Stimulated activated CD8-positive, alpha-beta memory T cell treated with anti-CD3 and anti-CD28 coated beads, Interleukin-4, amount 100 ng/mL, for 1 hour (primary cell): Measurements from ENCODE around the gene RABGEF1.
"Not testable (repeated sequence)": the region's sequence is repeated elsewhere in the genome, so short reads cannot be mapped to it uniquely, and the experiment has no call there.

Experiments
- DNase-seq, 2 donors: peaks; one replicate each; pipeline ENCODE4 v3.0.0-alpha.2; 2020; ENCODE audit warnings: low read depth in 2 of 2, low spot score in 1 of 2

RABGEF1 gene

DNA sequence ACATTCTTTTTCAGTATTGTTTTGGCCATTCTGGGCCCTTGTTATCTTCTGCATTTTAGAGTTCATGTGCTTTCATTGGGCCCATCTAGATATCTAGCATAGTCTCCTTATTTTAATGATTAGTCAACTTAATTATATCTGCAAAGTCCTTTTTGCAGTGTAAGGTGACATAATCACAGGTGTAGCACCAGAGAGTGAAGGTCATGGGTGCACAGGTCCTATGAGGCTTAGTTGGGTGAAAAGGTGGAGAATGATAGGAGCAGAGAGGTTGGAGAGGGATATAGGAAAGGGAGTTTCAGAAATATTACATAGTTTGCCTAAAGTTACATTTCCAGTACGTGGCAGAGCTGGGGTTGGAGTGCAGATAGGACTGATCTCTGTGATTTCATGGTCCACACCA is 24.4 kb downstream of the RABGEF1 start:
- DNase-seq = not testable (repeated sequence)

DNA sequence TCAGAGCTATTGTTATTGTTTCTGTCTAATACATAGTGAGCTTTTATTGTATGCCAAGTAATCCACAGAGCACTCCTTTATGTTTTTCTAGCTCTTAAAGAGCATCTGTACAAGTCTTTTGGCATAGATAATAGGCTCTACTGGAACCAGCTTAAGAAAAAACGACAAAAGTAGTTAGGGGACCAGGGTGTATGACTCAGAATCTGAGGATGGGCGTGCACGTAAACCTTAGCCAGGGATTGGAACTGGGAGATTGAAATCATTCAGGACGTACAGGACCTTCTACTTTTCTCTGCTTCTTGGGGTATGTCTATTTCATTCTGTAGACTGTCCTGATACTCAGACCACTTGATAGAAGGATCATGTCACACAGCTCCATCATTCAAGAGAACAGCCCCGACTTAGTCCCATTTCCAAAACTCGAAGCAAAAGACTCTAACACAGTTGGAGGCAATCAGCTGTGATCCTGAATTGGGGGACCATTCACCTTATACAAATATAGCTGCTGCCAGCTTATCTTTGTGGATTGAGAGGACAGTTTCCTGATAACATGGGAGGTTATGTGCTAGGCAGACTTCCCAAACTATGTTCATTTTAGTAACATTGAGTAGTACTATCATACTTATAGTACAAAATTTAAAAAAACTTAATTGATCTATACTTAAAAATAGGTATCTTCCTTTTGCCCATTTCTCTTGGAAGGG is 24.9 kb downstream of the RABGEF1 start:
- DNase-seq = not testable (repeated sequence)

DNA sequence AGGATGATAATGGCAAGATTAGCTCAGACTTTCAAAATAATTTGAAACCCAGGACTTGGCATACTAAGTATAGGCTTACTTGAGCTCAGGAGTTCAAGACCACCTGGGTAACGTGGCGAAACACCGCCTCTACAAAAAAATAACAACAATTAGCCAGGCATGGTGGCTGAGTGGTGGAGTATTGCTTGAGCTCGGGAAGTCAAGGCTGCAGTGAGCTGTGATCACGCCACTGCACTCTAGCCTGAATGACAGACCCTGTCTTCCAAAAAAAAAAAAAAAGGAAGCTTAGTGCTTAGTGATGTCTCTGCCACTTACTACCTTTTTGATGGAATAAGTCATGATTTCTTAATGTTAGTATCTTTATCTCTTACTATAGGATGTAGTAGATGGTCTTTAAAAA is 25.5 kb downstream of the RABGEF1 start:
- DNase-seq = no peak

DNA sequence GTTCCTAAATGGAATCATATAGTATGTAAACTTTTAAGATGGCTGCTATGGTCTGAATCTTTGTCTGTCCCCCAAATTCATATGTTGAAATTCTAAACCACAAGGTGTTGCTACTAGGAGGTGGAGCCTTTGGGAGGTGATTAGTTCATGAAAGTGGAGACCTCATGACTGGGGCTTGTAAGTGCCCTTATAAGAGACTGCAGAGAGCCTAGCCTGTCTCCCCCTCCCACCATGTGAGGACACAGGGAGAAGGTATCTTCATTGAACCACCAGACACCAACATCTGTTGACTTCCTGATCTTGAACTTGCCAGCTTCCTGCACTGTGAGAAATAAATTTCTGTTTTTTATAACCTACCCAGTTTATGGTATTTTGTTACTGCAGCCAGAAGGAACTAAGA is 27.0 kb downstream of the RABGEF1 start:
- DNase-seq = not testable (repeated sequence)

DNA sequence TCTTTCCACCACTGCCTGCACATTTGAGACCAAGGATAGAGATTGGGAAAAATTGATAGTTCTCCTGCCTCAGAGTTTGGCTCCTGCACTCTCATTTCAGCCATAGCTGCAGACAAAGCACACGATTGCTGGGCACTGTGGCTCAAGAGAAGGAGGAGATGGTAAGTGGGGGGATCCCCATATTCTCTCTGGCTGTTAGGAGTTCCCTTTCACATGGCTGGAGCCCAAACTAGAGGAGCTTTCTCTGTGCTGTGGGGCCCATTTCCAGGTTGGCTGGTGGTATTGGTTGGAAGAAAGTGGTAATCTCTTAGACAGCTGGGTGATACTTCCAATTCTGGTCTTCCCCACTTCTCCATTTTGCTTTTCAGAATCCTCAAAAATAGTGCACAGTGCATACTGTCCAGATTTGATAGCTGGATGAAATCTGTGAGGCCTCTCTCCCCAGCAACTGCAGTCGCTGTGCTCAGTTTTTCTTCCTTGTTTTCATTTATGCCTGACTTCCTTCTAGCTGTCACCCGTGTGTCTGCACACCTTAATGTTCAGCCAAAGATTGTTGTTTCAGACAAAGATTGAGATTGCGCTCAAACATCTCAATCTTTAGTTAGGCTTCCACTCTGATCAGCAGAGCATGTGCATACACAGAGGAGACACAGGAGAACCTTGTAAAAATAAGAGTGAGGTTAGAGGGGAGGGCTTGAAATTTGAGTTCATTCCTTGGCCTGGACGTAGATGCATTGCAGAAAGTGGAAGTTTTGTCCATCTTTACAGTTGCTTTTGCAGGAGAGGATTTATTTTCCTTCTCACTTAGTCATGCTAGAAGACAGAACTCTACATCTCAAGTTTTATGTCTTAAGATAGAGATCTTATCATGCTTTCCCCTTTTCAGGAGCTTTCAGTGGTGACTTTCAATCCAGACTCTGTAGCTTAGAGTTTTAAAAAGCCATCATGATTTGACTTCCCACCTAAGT is 28.6 kb downstream of the RABGEF1 start:
- DNase-seq = no peak

DNA sequence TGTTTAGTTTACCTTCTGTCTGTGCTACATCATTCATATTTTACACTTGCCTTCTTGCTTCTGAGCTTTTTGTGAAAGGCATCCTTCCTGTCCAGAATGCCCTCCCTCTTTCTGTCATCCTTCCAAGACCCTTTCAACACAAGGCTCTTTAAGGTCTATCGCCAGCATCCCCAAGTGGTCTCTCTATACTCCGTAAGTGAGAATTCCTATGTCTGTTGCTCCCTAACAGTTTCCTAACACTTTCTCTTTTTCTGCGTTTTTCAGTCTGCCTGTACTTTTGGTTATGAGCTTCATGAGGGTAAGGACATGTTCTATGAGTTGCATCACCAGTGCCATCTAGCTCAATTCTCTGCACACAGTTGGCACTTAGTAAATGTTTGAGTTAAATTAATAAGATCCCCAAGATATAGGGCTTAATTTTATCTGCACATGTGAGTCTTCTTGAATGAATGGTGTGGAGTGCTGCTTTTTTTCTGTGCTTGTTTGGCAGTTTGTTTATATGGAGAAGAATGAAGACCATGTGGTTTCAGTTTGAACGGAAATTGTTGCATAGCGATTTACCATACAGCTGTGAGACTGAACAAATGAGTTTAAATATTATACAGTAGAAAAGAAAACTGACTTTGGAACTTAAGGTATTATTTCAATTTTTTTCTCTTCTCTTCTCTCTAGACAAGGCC is 29.4 kb downstream of the RABGEF1 start:
- DNase-seq = no peak

DNA sequence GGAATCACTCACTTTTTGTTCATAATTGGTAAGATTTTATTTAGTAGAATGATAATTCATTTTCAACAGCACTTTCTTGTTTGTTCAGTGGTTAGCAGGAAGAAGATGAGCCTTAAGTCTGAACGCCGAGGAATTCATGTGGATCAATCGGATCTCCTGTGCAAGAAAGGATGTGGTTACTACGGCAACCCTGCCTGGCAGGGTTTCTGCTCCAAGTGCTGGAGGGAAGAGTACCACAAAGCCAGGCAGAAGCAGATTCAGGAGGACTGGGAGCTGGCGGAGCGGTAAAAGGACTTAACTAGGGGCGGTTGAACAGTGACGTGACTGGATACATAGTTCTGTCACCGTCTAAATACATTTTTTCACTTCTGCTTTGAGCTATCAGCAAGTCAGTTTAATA is 31.3 kb downstream of the RABGEF1 start:
- DNase-seq = no peak

DNA sequence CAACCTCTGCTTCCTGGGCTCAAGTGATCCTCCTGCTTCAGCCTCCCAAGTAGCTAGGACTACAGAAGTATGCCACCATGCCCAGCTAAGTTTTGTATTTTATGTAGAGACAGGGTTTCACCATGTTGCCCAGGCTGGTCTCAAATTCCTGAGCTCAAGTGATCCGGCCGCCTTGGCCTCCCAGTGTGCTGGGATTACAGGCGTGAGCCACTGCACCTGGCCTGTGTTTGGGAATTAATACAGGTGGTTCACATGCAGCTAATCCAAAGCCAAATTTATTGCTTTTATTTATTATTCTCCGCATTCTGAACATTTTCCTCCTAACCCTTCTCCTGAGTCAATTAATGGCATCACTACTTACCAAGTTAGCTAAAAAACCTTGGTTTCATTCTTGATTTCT is 33.2 kb downstream of the RABGEF1 start:
- not testable (repeated sequence) for DNase-seq

DNA sequence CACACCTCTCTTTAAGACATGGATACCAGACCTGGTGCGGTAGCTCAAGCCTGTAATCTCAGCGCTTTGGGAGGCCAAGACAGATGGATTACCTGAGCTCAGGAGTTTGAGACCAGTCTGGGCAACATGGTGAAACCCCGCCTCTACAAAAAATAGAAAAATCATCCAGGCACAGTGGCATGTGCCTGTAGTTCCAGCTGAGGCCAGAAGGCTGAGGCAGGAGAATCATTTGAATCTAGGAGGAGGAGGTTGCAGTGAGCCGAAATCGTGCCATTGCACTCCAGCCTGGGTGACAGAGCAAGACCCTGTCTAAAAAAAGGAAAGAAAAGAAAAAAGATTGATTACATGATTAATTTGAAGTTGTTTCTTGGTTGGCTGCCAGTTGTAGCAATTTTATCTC is 35.9 kb downstream of the RABGEF1 start:
- DNase-seq = not testable (repeated sequence)

DNA sequence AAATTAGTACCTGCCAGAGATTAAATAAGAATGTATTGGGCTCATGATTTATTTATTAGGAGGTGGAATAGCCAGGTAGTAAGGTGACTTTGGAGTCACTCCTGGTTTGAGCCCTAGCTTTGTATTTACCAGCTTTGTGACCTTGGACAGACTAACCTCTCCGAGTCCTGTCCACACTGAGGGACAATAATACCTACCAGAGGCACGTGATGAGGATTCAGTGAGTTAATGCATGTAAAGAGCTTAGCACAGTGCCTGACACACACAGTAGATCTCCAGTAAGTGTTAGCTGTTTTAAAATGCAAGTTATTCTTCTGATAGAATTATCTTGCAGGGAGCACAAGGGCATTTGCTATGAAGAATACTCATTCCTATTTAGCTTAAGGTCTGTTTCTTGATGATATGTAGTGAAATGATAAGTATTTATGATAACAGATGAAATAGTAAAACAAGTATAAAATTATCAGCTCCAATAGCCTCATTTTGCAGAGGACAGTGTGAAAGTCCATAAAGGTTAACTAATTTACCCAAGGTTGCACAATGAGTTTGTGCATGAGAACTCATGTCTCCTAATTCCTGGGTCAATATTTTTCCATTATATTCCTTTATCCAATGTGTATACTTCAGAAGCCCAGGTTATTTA is 36.4 kb downstream of the RABGEF1 start:
- DNase-seq = no peak

DNA sequence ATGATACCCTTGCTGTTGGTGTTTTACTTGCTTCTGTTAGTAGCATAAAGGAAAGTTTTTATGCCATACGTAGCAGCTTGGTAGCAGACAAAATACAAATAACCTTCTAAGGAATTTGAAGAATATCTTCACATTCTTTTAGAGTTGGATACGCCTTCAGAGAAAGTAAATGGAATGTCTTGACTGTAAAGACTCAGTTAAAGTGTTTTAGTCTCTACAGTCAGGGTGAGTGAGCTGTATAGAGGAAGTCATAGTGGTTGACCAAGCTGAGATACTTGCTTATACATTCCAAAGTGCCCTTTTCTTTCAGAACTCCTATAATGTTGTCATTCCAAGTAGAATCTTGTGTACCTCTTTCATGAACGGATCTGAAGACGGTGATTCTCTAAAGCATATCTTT is 37.7 kb downstream of the RABGEF1 start:
- DNase-seq = no peak

DNA sequence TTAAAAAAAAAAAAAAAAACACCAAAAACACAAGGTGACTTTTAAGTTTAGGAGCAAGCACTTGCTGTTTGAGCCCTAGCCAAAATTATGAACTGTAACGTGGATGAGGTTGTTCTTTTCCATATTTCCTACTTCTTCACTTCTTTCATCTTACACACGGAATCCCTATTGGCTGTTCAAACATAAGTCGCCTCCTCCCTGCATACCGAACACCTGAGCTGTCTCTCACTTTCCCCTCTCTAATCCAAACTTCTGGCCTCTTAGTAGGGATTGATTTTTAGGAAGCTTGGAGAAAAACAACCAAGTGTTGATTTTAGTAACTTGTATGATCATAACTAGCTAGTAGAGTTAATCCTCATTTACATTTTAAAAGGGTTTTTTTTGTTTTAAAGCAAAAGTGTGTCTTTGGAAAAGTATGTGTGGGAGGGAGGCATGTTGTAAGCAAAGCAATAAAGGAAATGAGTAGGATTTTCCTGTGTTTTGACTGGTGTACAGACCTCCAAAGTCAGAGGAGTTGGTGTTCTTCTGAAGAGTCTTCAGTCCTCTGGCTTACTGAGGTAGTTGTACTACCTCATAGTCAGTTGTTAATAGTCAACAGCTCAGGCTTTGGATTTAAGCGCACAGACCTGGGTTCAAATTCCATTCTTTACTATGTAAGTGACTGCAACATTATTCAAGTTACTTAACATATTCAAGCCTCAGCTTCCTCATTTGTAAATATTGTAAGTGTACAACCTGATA is 39.3 kb downstream of the RABGEF1 start:
- no peak for DNase-seq

DNA sequence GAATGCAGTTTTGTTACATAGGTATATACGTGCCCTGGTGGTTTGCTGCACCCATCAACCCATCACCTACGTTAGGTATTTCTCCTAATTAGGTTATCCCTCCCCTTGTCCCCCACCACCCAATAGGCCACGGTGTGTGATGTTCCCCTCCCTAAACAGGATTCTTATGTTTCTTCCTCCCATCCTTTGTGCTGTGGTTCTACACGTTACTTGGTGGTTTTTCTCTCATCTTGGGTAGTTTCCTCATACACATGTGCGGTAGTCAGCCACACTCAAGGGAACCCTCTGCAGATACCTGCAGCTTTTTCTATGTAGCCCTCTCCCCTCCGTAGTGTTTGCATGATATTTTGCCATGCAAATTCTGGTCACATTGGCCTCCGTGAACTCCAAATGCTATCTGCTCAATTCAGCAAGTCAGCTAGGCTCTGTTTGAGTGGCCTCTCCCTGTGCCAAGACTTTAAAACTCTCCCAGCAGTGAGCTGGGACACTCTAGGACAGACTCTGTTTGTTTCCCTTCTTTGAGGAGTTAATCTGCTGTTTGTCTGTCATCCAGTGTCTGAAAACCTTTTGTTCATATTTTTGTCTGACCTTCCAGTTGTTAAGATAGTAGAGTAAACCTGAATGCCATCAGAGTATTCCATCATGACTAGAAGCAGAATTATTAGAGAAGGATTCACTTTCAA is 41.0 kb downstream of the RABGEF1 start:
- DNase-seq = no peak

DNA sequence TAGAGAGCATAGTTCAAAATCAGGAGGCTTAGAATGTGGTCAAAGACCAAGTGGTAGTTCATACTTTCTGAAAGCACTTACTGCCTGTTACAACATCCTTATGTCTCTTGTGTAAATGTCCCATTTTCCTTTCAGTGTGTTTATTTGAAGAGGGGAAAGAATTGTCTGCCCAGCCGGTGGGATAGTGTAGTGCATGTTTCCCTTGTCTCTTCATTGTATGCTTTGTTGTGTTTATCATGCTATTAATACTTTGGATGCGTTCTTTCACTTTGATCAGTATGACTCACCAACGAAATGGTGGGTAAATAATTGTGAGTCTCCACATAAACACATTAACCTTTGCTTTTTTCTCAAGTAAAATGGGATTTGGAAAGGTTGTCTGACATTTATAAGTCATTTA is 42.3 kb downstream of the RABGEF1 start:
- DNase-seq = not testable (repeated sequence)

DNA sequence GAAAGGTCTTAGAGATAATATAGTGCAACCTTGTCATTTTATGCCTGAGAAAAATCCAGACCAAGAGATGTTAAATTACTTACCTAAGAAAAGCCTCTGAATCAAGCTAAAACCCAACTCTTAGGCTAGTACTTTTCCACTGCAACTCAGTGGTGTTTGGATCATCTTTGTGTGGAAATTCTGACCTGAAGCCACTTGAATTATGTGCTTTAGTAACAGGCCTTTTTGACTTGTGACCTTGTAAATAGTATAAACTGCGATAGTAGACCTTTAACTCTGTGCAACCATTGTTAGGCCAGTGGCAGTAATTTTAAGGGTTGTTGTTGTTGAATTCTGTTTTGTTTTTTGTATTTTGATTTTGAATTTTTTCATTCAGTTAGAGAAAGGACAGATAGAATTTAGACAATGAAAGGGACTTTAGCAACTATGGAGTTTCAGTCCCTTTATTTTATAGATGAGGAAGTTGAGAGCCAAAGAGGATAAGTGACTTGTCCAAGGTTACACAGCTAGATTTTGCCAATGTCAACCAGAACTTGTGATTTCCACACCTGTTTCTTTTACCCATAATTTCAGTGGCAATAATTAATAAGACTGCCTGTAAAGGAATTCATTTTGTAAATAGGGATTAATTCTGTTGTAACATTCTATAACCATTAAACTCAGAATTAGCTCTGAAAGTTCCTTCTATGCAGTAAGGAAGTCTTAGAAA is 43.5 kb downstream of the RABGEF1 start:
- DNase-seq = not testable (repeated sequence)

DNA sequence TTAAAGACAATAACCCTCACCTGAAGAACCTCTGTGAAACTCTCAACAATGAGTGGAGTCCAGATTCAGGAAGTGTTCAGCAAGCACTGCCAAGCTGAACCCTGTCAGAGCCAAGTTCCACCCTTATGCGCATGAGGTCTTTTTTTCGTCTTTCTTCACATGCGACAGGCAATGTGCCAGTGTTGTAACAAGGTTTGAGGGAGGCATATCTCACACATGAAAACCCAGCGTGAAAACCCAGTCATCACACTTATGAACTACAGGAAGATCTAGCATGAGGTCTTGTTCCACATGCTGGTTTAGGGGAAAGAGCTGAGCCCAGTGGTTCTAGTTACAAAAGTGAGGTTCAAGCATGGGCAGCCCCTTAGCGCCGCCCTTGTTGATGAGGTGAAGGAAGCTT is 49.7 kb downstream of the RABGEF1 start:
- no peak for DNase-seq

DNA sequence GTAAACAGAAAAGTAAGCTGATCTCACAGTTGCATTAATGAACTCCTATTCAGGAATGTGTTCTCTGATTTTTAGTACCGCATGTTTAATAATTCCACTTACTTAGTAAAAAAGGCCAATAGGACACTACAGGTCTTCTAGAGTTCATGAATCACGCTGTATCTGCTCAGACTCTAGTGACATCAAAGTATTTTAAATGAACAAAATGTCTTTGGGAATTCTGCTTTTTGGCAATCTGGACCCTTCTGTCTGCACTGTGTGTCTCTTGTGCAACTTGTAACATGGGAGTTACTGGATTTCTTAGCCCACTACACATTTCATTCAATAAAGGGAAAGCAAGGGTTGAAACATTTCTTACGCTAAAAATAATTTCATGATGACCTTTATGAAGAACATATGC is 50.2 kb downstream of the RABGEF1 start:
- DNase-seq = no peak

DNA sequence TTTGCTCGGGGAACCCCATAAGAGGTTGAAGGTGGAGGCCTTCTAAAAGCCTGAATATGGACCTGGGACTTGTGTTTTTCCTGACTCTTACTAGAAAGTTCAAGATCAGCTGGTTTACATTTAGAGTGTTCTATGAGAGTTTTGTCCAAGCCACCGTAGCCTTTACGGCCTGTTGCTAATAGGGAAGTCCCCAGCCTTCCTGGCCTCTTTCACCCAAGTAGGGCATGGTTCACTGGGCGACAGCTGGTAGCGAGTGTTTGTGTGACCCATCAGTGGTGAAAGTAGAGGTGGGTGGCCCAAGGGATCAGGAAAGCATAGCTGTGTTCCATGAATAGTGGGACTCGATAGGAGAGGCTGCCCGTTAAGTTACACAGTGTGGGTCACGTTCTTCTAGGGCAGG is 60.1 kb downstream of the RABGEF1 start:
- no peak for DNase-seq

DNA sequence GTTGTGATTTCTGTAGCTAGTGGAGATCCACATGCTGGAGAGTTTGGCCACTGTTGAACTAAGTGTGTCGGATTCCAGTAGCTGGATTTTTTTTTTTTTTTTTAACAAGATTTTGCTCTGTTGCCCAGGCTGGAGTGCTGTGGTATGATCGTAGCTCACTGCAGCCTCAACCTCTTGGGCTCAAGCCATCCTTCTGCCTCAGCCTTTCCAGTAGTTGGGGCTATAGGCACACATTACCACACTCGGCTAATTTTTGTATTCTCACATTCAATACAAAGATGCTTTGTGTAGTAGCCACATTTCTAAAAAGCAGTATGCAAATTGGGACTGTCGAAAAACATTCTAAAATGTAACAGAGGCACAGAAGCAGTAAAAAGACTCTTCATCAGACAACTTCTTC is 63.5 kb downstream of the RABGEF1 start:
- no peak for DNase-seq
